RWPE1 (cell line): ENCODE measurements around the gene ITIH5.

Experiments
- CTCF ChIA-PET: fragments of 350-600 bp; sonication (Branson Sonifier 250); formaldehyde crosslinking; extraction: SDS; loops from one replicate; lab custom pipeline; 2021; lab: Yijun Ruan, JAX
- POLR2A ChIA-PET: fragments of 400-600 bp; formaldehyde crosslinking; extraction: SDS; loops from one replicate; lab custom pipeline; 2020; ENCODE audit warnings: antibody characterized with exemption; ENCODE audit not compliant: low non-redundant PET; lab: Yijun Ruan, JAX
- DNase-seq: peaks from one replicate; pipeline ENCODE4 v3.0.0; 2012; ENCODE audit warnings: low spot score
- H3K27ac ChIP-seq: fragments of 450-650 bp; 2 replicates; pipeline ENCODE4 v1.5.1; 2017
- TF ChIP-seq, protein P1 (sequence below): fragments of 450-650 bp; conservative IDR thresholded peaks from 2 replicates; pipeline ENCODE4 v1.5.1; 2017; ENCODE audit warnings: low read depth, mild to moderate bottlenecking

Gene ITIH5

DNA sequence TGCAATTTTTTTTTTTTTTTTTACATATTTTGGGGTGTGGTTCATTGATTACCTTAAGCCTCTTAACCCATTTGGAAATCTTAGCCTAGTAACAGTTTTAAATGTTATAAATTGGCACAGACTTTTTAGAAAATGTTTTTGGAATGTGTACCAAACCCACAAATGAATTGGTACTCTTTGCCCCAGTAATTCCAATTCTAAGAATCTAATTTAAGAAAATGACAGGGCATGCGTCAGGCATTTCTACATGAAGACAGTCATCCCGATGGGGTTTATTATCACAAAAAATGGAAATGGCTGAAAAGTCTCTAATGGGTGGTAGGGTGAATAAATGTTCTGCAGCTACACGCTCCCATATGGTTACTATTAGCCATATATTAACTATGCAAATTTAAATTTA lies 54.9 kb downstream of the ITIH5 start:
- ChIA-PET CTCF (interaction anchor here (0.6 kb wide), 2 partner anchors 513 to 1265 kb away, joined by 3 to 7 read pairs; no protein-coding TSS in a partner anchor), POLR2A (interaction anchor here (0.7 kb wide), 1 partner anchor 24 kb away, joined by 4 read pairs; no protein-coding TSS in a partner anchor)
- no peak overlapping the region for H3K27ac ChIP-seq
- TF ChIP-seq, protein P1, sequence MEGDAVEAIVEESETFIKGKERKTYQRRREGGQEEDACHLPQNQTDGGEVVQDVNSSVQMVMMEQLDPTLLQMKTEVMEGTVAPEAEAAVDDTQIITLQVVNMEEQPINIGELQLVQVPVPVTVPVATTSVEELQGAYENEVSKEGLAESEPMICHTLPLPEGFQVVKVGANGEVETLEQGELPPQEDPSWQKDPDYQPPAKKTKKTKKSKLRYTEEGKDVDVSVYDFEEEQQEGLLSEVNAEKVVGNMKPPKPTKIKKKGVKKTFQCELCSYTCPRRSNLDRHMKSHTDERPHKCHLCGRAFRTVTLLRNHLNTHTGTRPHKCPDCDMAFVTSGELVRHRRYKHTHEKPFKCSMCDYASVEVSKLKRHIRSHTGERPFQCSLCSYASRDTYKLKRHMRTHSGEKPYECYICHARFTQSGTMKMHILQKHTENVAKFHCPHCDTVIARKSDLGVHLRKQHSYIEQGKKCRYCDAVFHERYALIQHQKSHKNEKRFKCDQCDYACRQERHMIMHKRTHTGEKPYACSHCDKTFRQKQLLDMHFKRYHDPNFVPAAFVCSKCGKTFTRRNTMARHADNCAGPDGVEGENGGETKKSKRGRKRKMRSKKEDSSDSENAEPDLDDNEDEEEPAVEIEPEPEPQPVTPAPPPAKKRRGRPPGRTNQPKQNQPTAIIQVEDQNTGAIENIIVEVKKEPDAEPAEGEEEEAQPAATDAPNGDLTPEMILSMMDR: no peak
- DNase-seq: no peak

DNA sequence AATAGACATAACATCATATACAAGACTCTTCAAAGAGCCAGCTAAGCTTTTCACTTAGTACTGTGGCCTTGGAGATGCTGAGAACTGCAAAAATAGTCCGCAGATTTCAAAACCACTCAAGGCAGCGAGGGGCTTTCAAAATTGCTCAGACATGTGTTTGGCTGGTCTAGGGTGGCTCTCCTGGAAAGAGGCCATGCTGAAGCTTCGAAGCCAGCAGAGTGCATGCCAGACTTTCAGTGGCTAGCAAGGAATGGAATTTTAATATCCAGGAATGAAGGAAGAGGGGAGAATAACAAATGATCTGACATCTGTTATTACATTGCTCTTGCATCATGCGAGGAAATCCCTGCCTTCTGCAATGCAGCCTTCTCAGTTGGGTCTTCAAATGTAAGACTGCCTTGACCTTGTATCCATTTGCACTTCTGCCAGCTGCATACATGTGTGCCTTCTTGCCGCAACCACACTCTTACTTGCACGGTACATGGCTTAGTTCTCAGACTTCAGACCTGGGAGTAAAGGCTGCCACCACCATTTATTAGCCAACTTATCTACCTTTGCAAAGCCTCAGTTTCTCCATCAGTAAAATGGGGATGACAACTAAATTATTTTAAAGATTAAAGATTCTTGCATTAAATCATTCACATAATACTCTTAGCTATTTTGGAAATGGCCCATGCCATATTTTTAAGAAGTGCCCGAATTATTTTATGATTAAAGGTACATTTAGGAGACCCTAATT lies 55.9 kb downstream of the ITIH5 start:
- DNase-seq: no peak
- TF ChIP-seq, protein P1: no peak
- CTCF ChIA-PET: no interaction called here
- H3K27ac ChIP-seq: no peak overlapping the region
- POLR2A ChIA-PET: interaction anchor here (0.7 kb wide), 1 partner anchor 25 kb away, joined by 4 read pairs; no protein-coding TSS in a partner anchor

DNA sequence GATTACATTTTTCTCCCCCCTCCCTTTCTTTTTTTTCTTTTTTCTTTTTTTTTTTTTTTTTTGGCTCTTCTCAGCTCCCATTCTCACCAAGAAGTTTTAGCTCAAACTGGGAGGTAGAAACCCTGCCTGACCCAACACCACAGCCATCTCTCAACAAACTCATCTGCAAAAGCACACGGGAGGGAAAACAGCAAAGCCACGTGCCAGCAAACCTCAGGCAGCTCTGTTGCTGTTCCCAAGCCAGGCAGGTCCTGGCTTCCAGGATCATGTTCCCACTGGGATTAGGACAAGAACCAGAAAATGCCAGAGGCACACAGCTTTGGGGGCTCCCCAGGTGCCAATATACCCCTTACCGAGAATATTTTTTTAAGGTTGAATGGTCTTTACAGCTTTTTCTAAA lies 56.7 kb downstream of the ITIH5 start:
- no peak for DNase-seq
- CTCF ChIA-PET: no interaction called here
- no peak overlapping the region for H3K27ac ChIP-seq
- POLR2A ChIA-PET: no interaction called here
- TF ChIP-seq, protein P1: no peak

DNA sequence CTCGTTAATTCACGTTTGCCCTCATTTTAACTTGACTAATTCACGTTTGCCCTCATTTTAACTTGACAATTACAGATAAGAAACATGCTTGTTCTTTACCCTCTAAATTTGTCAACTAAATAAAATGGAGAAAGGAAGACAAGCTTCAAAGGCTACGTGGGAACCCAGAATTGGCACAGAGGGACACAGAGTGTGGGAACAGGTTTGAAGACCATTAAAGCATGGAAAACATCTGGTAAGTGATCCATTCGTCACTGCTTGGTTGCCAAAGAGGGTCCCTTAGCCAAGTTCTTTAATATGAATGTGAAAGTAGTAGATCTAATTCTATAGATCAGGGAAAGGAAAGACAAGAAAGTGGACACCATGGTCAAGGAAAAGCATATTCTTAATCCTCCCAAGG lies 57.2 kb downstream of the ITIH5 start:
- no peak for DNase-seq
- TF ChIP-seq, protein P1: no peak
- POLR2A ChIA-PET: no interaction called here
- CTCF ChIA-PET: no interaction called here
- H3K27ac ChIP-seq: no peak overlapping the region

DNA sequence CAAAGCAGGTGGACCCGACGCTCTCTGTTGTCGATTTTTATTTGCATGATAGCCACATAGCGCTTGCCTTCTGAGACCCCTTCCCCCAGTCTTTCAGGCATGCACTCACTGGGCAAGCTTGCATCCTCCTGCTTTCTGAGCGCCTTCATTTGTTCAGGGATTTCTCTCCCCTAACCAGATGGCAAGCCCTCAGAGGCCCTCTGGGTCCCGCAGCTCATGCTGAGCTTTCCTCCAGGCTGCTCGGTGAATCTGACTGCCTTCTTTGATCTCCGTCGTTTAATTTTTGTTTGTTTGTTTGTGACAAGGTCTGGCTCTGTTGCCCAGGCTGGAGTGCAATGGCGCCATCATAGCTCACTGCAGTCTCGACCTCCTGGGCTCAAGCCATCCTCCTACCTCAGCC lies 58.8 kb downstream of the ITIH5 start:
- TF ChIP-seq, protein P1: no peak
- H3K27ac ChIP-seq: no peak overlapping the region
- CTCF ChIA-PET: no interaction called here
- no peak for DNase-seq
- POLR2A ChIA-PET: no interaction called here

DNA sequence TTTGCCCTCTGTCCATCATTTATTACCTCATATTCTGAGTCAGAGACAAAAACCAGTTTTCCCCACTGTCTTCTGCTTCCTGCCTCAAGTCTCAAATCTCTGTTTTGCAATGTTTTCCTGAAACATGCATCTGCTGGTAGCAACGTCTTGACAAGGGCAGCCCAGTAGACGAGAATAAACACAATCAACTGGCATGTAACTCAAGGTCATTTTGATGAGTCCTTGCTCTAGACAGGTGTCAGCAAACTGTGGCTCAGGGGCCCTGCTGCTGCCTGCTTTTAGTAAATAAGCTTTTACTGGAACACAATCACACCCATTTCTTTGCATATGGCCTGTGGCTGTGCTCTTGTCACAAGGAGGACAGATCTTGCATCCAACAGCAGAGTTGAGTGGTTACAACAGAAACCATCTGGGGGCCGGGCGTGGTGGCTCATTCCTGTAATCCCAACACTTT lies 59.8 kb downstream of the ITIH5 start:
- POLR2A ChIA-PET: no interaction called here
- DNase-seq: peak; percentile 25
- CTCF ChIA-PET: interaction anchor here (0.6 kb wide), 1 partner anchor 46 kb away, joined by 3 read pairs; no protein-coding TSS in a partner anchor
- TF ChIP-seq, protein P1: no peak
- H3K27ac ChIP-seq: no peak overlapping the region; the same call in 1 of the 2 replicates
